Loucy (cell line): Measurements from ENCODE around the gene ENPP1.

Experiments used
- H2AFZ ChIP-seq: fragments of 200-600 bp; sonication (generic); 2 replicates; pipeline ENCODE4 v1.6.0; 2016; ENCODE audit warnings: antibody characterized with exemption, mild to moderate bottlenecking, low read length, moderate library complexity
- H3F3A ChIP-seq: fragments of 200-600 bp; 2 replicates; pipeline ENCODE4 v1.6.0; 2016; ENCODE audit warnings: antibody characterized with exemption, low read depth, mild to moderate bottlenecking
- H3K27me3 ChIP-seq: fragments of 200-600 bp; sonication (generic); 2 replicates; pipeline ENCODE4 v1.6.1; 2014; ENCODE audit warnings: low read length, mild to moderate bottlenecking; ENCODE audit not compliant: insufficient read depth, poor library complexity, severe bottlenecking
- H3K36me3 ChIP-seq: fragments of 200-600 bp; sonication (generic); 2 replicates; pipeline ENCODE4 v1.6.1; 2016; ENCODE audit warnings: low read length; ENCODE audit not compliant: insufficient read depth
- H3K4me1 ChIP-seq: fragments of 200-600 bp; sonication (generic); 2 replicates; pipeline ENCODE4 v1.5.1; 2014; ENCODE audit warnings: low read length, mild to moderate bottlenecking; ENCODE audit not compliant: insufficient read depth, poor library complexity, severe bottlenecking
- H3K4me2 ChIP-seq: fragments of 200-600 bp; sonication (generic); 2 replicates; pipeline ENCODE4 v1.6.0; 2014; ENCODE audit warnings: antibody characterized with exemption, low read length, low read depth, mild to moderate bottlenecking; ENCODE audit not compliant: poor library complexity, severe bottlenecking
- H3K4me3 ChIP-seq: fragments of 200-600 bp; sonication (generic); 2 replicates; pipeline ENCODE4 v1.5.1; 2014; ENCODE audit warnings: low read length, mild to moderate bottlenecking, mixed read lengths; ENCODE audit not compliant: poor library complexity, severe bottlenecking
- H3K79me2 ChIP-seq: fragments of 200-600 bp; sonication (generic); 2 replicates; pipeline ENCODE4 v1.6.1; 2014; ENCODE audit warnings: low read length; ENCODE audit not compliant: insufficient read depth
- H3K9ac ChIP-seq: fragments of 200-600 bp; sonication (generic); 2 replicates; pipeline ENCODE4 v1.6.0; 2014; ENCODE audit warnings: mild to moderate bottlenecking, low read depth, low read length, moderate library complexity; ENCODE audit not compliant: poor library complexity, severe bottlenecking
- H3K9me2 ChIP-seq: fragments of 200-600 bp; sonication (generic); replicated peaks from 2 replicates; pipeline ENCODE4 v1.6.1; 2016; ENCODE audit warnings: low read depth, low read length, mixed read lengths
- H3K9me3 ChIP-seq: fragments of 200-600 bp; sonication (generic); 2 replicates; pipeline ENCODE4 v1.6.1; 2014; ENCODE audit warnings: mild to moderate bottlenecking, antibody characterized with exemption, low read length, low read depth; ENCODE audit not compliant: insufficient read depth
- H4K20me1 ChIP-seq: fragments of 200-600 bp; sonication (generic); 2 replicates; pipeline ENCODE4 v1.6.0; 2014; ENCODE audit warnings: antibody characterized with exemption, low read length, mild to moderate bottlenecking; ENCODE audit not compliant: insufficient read depth, poor library complexity, severe bottlenecking
- EZH2phosphoT487 ChIP-seq: fragments of 200-600 bp; IDR thresholded peaks from 2 replicates; pipeline ENCODE4 v1.6.1; 2018; ENCODE audit warnings: antibody characterized with exemption, mild to moderate bottlenecking, moderate library complexity, borderline replicate concordance
- TF ChIP-seq, protein P1 (sequence below): fragments of 200-600 bp; sonication (generic); conservative IDR thresholded peaks from 2 replicates; pipeline ENCODE4 v1.5.1; 2014; ENCODE audit warnings: mild to moderate bottlenecking, antibody characterized with exemption, low read length

Gene ENPP1

DNA sequence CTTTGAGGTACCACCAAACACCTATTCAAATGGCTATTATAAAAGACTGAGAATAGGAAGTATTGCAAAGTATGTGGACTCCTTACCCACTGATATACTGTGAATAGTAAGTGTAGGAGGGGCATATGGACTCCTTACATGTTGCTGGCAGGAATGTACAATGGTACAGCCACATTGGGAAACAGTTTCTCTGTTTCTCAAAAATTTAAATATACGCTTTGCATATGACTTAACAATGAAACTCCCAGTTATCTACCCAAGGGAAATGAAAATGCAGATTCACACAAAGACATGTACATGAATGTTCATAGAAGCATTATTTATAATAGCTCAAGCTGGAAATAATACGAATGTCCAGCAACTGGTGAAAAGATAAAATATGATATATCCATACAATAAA is 5.5 kb upstream of the ENPP1 start:
- Histone ChIP-seq H3K4me2 (no peak overlapping the region), H3K9me3 (no peaks in the 10 kb centered on the region), H3K27me3 (peaks cover 77% of the 10 kb centered on the region), H4K20me1 (no peaks in the 10 kb centered on the region), H3K4me3 (no peak overlapping the region), H3K4me1 (no peaks in the 10 kb centered on the region), H3K36me3 (no peaks in the 10 kb centered on the region), H3F3A (no peaks in the 10 kb centered on the region), H3K79me2 (no peaks in the 10 kb centered on the region), H3K9ac (no peak overlapping the region), H2AFZ (no peak overlapping the region), H3K9me2 (no peaks in the 10 kb centered on the region)
- TF ChIP-seq, protein P1, sequence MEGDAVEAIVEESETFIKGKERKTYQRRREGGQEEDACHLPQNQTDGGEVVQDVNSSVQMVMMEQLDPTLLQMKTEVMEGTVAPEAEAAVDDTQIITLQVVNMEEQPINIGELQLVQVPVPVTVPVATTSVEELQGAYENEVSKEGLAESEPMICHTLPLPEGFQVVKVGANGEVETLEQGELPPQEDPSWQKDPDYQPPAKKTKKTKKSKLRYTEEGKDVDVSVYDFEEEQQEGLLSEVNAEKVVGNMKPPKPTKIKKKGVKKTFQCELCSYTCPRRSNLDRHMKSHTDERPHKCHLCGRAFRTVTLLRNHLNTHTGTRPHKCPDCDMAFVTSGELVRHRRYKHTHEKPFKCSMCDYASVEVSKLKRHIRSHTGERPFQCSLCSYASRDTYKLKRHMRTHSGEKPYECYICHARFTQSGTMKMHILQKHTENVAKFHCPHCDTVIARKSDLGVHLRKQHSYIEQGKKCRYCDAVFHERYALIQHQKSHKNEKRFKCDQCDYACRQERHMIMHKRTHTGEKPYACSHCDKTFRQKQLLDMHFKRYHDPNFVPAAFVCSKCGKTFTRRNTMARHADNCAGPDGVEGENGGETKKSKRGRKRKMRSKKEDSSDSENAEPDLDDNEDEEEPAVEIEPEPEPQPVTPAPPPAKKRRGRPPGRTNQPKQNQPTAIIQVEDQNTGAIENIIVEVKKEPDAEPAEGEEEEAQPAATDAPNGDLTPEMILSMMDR = no peak
- TF ChIP-seq EZH2phosphoT487 = no peak

DNA sequence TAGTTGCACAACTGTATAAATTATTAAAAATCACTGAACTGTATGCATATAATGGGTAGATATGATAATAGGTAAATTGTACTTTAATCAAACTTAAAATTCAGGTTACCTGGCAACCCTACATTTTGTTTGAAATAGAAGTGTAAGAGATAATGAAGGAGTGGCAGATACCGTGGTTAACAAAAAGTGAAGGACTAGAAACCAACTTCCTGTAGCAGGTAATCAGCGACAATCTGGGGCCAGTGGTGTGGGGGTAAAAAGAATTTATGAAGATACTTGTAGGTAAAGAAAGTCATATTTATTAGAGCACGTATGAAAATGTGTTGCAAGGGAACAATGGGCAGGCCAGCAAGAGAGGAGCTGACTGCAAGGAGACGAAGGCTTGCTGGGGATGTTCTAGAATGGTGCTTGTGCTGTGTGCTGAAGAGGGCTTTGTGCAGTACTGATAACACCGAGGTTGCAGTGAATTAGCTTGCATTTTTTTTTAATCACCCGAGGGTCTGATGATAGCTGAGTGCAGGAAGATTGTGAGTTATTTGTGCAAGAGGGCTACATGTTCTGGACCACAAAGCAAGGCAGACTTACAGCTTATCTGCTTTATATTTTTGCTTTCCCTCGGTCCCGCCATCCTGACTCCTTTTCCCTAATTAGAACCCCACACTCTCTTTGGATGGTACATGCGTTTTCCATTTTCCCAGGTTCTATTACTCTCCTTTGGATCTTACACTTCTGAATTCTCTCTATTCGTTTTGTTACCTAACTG is 4.6 kb upstream of the ENPP1 start:
- no peaks in the 10 kb centered on the region for H3F3A ChIP-seq
- H3K9me3 ChIP-seq = no peaks in the 10 kb centered on the region
- no peak overlapping the region for H3K4me2 ChIP-seq
- no peak overlapping the region for H2AFZ ChIP-seq
- H3K36me3 ChIP-seq = no peaks in the 10 kb centered on the region
- H4K20me1 ChIP-seq = no peaks in the 10 kb centered on the region
- no peaks in the 10 kb centered on the region for H3K4me1 ChIP-seq
- H3K9me2 ChIP-seq = no peaks in the 10 kb centered on the region
- no peak overlapping the region for H3K4me3 ChIP-seq
- H3K27me3 ChIP-seq = peaks cover 69% of the 10 kb centered on the region
- H3K79me2 ChIP-seq = no peaks in the 10 kb centered on the region
- TF ChIP-seq EZH2phosphoT487 = no peak
- TF ChIP-seq, protein P1 = no peak
- no peak overlapping the region for H3K9ac ChIP-seq

GRCh38 chr6:131804131-131804530 is 3.7 kb upstream of the ENPP1 start:
- no peak for TF ChIP-seq EZH2phosphoT487
- TF ChIP-seq, protein P1 = no peak
- H2AFZ ChIP-seq = no peak overlapping the region
- no peaks in the 10 kb centered on the region for H3K79me2 ChIP-seq
- H3K4me1 ChIP-seq = no peaks in the 10 kb centered on the region
- H4K20me1 ChIP-seq = no peaks in the 10 kb centered on the region
- no peaks in the 10 kb centered on the region for H3K9me3 ChIP-seq
- H3F3A ChIP-seq = no peaks in the 10 kb centered on the region
- peaks cover 60% of the 10 kb centered on the region for H3K27me3 ChIP-seq
- H3K4me3 ChIP-seq = no peak overlapping the region
- no peaks in the 10 kb centered on the region for H3K36me3 ChIP-seq
- no peaks in the 10 kb centered on the region for H3K9me2 ChIP-seq
- H3K9ac ChIP-seq = no peak overlapping the region
- H3K4me2 ChIP-seq = no peak overlapping the region
